ENCODE measurements around the gene EMP3.
"Not testable (repeated sequence)": the region's sequence is repeated elsewhere in the genome, so short reads cannot be mapped to it uniquely, and the experiment has no call there.

The EMP3 gene

DNA sequence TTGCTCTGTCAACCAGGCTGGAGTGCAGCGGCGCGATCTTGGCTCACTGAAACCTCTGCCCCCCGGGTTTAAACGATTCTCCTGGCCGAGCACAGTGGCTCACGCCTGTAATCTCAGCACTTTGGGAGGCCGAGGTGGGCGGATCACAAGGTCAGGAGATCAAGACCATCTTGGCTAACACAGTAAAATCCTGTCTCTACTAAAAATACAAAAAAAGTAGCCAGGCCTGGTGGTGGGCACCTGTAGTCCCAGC is 7.7 kb upstream of the EMP3 start:
- DNase-seq (ENCODE audit: low read depth in 2 of 2): not testable (repeated sequence)

DNA sequence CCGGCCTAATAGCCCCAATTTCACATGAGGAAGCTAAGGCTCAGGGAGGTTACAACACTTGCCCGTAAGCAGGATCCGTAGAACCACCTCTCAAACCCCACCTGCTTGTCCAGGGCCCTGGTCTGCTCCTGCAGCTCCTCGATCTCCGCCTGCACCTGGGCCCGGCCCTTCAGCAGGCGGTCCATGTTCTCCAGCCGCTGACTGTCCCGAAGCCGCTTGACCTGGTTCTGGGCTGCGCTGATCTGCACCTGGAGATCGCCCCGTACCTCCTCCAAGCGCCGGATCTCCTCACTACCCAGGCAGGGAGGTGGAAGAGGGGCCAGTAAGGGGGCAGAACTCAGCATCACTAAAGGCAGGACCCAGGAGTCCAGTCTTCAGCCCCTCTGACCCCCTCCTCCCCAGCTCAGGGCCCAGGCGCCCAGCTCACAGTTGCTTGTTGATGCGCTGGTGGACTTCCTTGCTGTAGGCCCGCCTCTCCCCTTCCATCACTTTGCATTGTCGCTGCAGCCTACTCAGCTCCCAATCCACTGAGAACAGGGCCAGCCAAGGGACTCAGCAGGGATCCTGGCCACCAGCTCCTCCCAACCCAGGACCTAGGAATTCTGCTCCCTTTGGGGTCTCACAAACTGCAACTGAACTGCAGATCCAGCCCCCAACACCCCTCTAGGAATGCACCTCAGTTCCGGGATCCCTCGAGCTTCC is 6.9 kb upstream of the EMP3 start:
- no peak for DNase-seq (ENCODE audit: low read depth in 2 of 2)

DNA sequence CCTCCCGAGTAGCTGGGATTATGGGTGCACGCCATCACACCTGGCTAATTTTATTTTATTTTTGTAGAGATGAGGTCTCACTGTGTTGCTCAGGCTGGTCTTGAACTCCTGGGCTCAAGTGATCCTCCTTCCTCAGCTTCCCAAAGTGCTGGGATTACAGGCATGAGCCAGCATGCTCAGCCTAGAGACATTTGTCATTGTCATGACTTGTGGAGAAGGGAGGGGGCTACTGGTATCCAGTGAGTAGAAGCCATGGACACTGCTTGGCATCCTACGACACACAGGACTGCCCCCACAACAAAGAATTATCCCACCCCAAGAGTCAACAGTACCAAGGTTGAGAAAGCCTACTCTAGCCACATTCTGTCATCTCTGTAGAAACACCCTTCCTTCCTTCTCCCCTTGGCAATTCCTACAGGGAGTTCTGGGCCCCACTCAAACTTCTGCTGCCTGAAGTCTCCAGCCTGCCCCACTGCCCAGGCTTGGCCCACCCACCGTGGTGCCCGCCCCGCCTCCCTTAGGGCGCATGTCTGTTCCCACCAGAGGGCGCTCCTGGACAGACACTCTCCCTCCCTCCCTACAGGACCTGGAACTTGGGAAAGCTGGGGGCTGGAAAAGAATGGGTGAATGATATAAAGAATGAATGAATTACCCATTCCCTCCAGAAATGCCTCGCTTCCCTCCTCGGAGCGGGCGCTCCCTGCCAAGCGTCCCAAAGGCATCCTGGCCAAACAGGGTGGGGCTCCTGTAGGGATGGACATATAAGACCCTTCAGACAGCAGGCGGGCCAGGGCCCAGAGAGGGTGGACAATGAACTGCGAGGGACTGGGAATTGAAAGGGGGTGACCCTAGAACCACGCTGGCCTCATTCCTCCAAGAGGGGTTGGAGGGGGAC is 5.5 kb upstream of the EMP3 start:
- DNase-seq (ENCODE audit: low read depth in 2 of 2): peak; percentile 54 to 64

DNA sequence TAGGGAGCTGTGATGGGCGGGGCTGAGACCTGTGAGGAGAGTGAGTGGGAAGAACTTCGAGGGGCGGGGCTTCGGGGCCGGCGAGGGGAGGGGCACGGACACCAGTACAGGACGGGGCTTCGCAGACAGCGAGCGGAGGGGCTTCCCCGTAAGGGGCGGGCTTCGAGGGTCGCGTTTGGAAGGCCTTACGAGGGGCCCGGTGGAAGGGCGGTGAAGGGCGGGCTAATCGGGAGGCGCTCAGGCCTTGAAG is 4.1 kb upstream of the EMP3 start:
- DNase-seq (ENCODE audit: low read depth in 2 of 2): peak; percentile 89 to 96

DNA sequence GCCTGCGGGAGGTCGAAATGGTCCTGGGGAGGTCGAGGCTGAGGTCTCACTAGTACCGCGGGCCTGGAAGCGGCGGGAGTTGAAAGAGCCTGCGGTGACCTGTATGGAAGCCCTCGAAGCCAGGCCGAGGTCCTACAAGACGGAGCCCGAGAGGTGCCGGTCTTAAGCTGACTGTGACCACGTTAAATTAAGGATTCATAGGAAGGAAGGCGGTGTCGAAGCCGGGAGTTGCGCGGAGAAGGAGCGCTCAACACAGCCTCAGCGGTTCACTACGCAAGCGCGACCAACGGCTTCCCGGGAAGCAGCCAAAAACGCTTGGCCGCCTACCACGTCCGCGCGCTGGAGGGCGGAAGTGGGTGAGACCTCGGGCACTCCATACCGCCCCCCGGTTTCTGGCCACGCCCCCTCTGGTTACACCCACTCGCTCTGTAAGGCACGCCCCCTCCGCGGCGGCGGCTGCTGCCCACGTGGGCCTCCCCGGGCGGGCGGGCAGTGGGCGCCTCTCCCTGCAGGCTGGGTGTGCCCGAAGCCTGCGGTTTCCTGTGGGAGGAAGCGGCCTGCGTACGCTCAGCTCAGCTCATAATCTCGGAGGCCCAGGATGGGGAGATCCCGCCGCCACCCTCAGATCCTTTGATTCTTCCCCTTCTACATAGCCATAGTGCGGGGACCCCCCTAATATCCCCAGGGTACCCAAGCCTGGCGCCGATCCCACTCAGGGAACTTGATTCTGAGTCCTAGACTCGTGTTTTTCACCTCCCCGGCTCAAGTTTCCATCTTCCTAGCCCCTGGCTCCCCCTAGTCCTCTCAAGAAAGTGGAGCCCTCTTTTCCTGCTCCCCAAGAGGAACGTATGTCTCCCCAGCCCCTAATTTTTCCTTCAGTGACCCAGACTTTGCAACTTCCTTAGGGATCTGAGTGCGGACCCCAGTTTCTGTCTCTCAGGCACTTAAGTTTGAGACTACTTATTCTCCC is 3.4 kb upstream of the EMP3 start:
- peak; percentile 99 to 100 for DNase-seq (ENCODE audit: low read depth in 2 of 2)

DNA sequence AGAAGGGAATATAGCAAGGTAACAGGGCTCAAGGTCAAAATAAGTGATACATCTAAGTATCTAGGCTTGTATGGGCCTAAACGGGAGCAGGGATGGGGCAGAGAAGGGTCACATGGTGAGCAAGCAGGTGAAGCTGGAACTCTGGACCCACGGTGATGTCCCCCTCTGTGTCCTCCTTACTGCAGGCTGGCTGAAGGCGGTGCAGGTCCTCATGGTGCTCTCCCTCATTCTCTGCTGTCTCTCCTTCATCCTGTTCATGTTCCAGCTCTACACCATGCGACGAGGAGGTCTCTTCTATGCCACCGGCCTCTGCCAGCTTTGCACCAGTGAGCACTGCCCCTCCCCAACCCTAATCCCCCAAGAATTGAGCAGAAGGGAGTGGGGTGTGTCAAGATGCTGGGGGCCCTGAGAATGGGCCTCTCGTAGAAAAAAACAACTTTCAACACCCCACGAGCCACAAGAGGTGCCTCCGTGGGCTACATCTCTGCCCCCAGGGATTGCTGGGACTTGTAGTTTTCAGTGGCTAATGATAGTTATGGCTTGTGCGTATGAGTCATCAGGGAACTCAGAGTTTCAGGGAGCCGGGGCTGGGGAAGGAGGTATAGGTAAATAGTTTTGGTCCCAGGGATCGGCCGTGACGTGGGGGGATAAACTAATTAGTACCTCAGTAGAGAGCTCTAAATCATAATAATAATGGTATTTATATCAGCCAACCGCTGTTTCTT is 4.0 kb downstream of the EMP3 start:
- peak in 1 of 2 donors; percentile 26 for DNase-seq (ENCODE audit: low read depth in 2 of 2)

DNA sequence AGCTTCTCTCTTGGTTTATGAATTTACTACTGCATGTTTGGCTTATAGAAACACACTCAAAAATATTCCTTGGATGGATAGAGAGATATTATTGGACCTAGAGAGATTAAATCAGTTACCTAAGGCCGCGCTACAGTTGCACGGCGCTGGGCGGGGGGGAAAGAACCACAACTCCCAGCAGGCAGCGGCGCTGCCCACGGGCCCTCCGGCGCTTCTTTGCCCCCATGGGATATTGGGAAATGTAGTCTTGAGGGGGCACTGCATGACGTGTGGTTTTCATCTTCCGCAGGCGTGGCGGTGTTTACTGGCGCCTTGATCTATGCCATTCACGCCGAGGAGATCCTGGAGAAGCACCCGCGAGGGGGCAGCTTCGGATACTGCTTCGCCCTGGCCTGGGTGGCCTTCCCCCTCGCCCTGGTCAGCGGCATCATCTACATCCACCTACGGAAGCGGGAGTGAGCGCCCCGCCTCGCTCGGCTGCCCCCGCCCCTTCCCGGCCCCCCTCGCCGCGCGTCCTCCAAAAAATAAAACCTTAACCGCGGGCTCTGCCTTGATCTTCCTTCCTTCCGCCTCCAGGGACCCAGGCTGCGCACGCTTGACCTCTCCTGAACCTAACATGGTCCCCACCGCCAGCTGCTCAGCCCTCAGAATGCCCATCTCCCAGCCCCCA is 4.8 kb downstream of the EMP3 start:
- DNase-seq (ENCODE audit: low read depth in 2 of 2): peak; percentile 66 to 71

DNA sequence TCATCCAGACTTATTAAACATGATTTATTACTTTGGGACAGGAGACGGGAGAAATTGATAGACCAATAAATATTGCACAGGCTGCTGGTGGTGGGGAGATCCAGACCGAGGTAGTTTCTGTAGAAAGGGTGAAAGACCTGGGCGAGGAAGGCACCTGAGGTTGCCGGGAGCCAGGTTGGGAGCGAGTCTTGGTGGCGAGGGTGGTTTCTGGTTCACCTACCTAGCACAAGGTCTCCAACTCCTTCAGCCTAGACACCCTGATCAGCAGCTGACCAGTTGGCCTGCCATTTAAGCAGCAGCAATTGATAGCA is 7.0 kb downstream of the EMP3 start:
- DNase-seq (ENCODE audit: low read depth in 2 of 2): no peak

DNA sequence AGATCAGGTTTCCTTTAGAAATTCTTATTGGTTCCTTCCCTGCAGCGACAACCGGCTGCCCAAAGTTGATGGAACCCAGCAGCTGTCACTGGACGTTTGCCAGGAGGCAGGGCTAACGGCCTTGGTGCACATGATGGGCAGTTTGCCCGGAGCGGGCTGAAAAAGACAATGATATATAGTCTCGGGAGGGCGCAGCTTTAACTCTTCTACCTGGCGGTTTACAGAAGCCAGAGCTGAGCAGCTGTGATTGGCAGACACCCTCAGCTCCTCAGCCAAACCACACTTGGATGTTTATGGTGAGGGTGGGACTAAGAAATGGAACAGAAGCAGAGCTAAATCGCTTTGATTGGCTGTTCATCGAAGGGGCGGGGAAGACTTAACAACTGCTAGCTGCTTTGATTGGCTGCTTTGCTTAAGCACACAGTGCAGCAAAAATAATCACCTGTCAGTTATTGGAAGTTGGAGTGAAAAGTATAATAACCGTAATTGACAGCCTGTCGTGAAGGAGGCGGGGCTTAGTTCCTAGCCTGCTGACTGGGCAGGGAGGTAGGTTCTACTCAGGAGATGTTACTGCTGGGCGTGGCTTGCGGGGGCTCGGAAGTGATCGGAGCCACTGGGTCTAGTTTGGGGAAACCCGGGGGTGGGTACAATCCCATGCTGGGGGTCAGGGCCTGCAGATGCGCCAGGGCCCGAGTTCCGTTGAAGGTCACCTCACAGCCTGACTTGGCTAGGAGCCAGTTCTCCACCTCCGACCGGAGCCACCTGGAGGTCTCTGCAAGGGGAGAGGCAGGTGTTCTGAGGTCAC is 7.5 kb downstream of the EMP3 start:
- peak; percentile 77 to 90 for DNase-seq (ENCODE audit: low read depth in 2 of 2)

DNA sequence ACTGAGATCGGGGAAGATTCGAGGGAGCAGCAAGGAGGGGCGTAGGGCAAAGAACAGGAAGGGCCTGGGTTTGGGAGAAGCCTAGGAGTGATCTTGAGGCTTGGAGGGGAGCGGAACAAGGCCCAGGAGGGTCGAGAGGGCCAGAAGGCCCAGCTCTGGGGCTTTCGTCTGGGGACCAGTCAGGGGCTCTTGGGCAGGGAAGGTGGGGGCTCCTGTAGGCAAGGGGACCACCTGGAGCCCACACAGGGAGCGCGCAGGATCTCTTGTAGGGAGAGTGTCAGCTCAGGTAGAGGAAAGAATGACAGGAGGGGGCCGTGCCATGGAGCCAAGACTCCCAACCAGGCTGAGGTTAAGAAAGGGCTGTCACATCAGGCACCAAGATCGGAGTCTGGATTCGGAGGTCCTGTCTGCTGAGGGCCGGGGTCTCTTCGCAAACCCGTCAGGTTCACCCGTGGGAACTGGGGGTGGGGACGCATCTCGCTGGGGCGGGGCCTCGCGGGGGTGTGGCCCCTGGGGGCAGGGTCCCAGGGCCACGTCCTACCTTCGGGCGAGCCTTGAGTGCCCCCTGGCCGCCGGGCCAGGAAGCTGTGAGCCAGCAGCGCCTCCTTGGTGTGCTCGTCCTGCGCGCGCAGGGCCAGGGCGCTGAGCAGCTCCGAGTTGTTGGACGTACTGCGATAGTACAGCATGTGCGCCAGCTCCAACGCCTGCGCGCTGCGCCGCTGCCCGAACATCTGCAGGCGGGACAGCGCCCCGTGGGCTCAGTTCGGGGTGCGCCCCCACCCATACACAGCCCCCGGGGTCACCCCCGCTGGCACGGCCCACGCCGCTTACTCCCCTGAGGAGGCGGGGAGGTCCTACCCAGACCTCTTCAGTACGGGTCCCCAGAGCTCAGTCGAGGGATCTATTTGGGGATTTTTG is 8.4 kb downstream of the EMP3 start:
- peak; percentile 84 to 91 for DNase-seq (ENCODE audit: low read depth in 2 of 2)

DNA sequence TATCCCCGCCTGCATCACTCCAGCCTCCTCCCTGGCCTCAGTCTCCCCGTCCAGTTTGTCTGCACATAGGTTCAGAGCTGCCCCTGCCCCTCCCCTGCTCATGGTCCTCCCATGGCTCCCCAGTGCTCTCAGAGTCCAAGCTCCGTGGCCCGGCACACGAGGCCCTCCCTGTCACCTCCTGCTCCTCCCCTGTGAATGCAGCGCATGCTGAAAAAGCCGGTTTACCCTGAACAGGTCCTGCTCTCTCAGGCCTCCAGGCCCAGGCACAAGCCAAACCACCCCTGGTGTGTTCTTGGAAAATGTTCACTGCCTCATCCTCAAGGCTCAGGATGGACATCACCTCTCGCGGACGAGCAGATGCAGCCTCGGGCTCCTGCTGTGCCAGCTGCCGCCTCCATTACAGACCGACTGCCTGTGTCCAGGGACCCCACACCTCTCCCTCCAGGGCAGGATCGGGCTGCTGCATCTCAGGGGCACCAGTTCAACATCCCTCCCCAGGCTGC is 13.0 kb downstream of the EMP3 start:
- no peak for DNase-seq (ENCODE audit: low read depth in 2 of 2)

DNA sequence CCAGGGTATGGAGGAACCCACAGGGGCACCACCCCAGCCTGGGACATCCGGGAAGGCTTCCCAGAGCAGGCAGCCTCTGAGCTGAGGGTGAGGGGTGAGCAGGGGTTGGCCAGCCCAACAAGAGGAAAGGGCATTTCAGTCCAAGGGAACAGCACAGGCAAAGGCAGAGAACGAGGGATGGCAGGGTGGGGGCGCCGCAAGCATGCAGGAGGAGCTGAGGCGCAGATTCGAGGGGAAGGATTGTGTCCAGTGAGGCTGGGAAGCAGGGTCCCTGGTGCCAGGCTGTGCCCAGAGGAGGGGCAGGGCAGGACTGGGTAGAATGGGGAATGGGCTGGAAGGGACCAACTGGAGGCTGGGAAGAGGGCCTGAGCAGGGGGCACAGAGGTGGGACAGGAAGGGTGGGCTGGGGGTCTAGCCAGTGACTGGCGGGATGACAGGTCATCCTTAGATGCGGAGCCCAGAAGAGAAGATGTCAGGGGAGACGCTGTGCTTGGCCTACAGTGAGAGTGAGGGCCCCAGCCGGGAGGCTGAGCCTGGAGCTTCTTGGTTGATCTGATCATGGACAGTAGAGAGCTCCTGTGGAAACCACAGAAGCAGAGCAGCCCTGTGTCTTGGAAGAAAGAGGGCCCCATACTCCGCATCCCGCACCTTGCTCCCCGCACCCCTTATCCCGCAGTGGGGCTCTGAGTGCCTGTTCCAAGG is 13.6 kb downstream of the EMP3 start:
- DNase-seq (ENCODE audit: low read depth in 2 of 2): no peak

DNA sequence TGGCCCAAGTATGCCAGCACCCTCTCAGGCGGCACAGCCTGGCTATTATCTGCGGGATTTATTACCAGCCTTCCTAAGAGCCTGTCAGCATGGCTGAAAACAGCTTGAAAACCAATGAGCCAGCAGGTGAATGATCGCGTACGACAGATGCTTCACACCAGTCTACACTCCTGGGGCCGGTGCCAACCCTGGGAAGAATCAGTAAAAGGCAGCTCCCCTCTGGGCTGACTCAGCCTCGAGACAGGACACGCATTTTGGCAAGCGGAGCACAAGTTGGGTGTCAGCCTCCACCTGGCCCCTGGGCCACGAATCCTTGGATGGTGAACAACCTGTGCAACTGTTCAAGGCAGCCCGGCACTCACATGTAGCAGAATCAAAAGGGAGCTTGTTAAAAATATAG is 15.6 kb downstream of the EMP3 start:
- DNase-seq (ENCODE audit: low read depth in 2 of 2): no peak

DNA sequence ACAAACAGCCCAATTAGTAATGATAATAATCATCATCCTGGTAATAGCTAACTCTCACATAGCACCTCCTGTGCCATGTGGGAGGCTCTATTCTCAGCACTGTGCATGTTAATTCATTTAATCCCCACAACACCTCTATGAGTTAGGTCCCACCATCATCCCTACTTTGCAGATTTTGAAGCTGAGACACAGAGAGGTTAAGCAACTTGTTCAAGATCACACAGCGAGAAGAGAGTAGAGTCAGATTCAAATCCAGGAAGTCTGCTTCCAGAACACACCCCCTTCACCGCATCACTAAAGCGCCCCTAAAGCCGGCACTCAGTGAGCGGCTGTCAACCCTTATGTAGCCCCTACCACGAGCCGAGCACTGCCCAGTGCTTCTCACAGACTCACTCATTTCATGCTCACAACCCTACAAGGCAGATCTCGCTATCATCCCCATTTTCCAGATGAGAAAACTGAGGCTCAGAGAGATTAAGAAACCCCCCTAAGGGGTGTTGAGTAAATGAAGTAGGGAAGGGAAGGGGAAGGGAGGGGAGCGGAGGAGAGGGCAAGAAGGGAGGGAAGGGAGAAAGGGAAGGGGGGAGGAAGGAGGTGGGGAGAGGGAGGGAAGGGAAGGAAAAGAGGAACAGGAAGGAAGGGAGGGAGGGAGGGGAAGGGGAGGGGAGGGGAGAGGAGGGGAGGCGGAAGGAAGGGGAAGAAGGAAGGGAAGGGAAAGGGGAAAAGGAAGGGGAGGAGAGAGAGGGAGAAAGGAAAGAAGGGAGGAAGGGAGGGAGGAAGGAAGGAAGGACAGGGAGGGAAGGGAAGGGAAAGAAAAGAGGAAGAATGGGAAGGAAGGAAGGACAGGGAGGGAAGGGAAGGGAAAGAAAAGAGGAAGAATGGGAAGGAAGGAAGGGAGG is 16.4 kb downstream of the EMP3 start:
- DNase-seq (ENCODE audit: low read depth in 2 of 2): no peak

DNA sequence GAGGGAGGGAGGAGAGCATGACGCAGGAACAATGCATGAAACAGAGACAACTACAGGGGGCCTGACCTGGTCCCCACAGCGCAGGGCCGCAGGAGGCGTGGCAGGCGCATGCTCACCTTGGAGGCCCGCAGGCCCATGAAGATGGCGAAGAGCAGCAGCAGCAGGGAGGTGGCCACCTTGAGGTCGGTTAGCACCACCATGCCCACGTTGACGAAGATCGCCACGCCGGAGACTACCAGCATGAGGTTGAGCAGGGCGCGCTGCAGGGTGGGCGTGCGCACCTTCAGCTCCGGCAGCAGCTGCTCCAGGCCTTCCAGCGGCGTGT is 17.0 kb downstream of the EMP3 start:
- DNase-seq (ENCODE audit: low read depth in 2 of 2): no peak

DNA sequence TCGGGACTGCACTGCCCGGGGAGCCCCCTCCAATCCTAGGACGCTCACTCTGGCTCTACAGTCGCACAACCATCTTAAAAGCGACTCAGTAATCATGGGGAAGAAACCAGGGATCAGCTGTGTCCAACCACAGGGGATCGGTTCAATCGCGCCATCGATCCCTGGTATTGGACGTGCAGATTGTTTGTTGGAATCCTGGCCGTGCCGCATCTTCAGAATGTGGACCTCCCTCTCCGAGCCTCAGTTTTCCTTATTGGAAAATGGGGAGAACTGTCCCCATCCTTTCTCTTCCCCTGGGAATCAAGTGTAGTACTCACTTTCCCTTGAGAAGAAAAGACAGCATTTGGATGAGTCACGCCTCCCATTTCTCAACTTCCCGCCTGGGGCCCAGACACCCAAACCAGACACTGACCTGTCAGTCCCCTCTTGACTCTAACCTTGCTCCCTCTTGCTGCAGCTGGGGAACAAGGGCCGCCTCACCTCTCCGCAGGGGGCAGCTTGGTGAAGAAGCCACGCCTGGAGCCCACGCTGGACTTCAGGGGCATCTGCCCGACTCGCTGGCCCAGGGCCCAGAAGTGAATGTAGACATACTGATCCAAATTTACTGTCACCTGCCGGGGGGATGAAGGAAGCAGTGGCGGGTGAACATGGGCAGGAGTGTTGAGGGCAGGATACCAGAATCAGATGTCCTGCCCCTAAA is 17.6 kb downstream of the EMP3 start:
- DNase-seq (ENCODE audit: low read depth in 2 of 2): no peak

DNA sequence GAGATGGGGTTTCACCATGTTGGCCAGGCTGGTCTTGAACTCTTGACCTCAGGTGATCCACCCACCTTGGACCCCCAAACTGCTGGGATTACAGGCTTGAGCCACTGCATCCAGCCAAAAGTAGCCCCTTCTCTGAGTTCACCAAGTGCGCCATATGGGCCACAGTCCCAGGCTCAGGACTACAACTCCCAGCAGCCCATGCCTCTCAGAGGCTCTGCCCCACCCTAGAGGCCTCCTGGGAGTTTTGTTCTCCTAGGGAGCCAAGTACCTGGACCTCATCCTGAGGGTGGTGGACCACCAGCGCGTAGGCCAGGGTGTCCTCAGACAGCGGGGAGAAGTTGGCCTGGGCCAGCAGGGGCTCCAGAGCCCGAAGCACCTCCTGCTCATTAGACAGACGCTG is 19.5 kb downstream of the EMP3 start:
- no peak for DNase-seq (ENCODE audit: low read depth in 2 of 2)
